B cell (primary cell): Measurements from ENCODE around the gene DLX6. TPM values are rescaled to one million over a fixed set of nuclear protein-coding genes. Genes with fewer than 3 reads are reported as not detected.

ENCODE experiments used
- ATAC-seq: fragments of 200-7000 bp; cut with Tn5 transposase; one replicate; pipeline ENCODE4 v1.10.0; 2021; ENCODE audit warnings: low read depth, mild to moderate bottlenecking, moderate number of reproducible peaks, moderate library complexity
- CTCF ChIA-PET: fragments of 350-600 bp; sonication (Branson Sonifier 250); formaldehyde crosslinking; loops from one replicate; lab custom pipeline; 2021; ENCODE audit warnings: antibody characterized with exemption, inconsistent platforms; lab: Charles Lee
- POLR2A ChIA-PET: fragments of 350-600 bp; sonication (Branson Sonifier 250); formaldehyde crosslinking; loops from one replicate; lab custom pipeline; 2021; ENCODE audit warnings: antibody characterized with exemption; lab: Charles Lee
- DNase-seq: peaks from one replicate; pipeline ENCODE4 v3.0.0; 2013
- H2AFZ ChIP-seq: 2 replicates; pipeline ENCODE4 v1.6.1; 2012; ENCODE audit warnings: mild to moderate bottlenecking, low read depth, low read length; ENCODE audit not compliant: insufficient read depth, poor library complexity, severe bottlenecking
- H3K27ac ChIP-seq, 2 donors: 1 replicate in 1 of 2; 2 replicates in 1 of 2; pipeline ENCODE4 v1.5.1; 2012 to 2013; ENCODE audit warnings: low read length in 2 of 2, mild to moderate bottlenecking in 2 of 2, moderate library complexity in 1 of 2
- H3K27me3 ChIP-seq, 4 experiments: fragments of 200-600 bp in 1 of 4; sonication (generic) in 1 of 4; replicated peaks in 1 of 4; 1 replicate in 2 of 4; 2 replicates in 2 of 4; pipeline versions ENCODE4 v1.6.1 to v1.7.0; 2013 to 2016; ENCODE audit warnings: low read length in 3 of 4, mild to moderate bottlenecking in 2 of 4, mixed read lengths in 1 of 4, moderate library complexity in 1 of 4; ENCODE audit not compliant: insufficient read depth in 4 of 4, control insufficient read depth in 3 of 4; ENCODE audit errors: control extremely low read depth in 1 of 4
- H3K36me3 ChIP-seq, 2 experiments: replicated peaks in 1 of 2; 1 replicate in 1 of 2; 2 replicates in 1 of 2; pipeline versions ENCODE4 v1.6.1 to v1.7.1; 2013; ENCODE audit warnings: low read length in 1 of 2; ENCODE audit not compliant: insufficient read depth in 2 of 2, control insufficient read depth in 1 of 2; ENCODE audit errors: control extremely low read depth in 1 of 2, extremely low read depth in 1 of 2
- H3K4me1 ChIP-seq, 2 donors: fragments of 200-600 bp in 1 of 2; sonication (generic) in 1 of 2; 1 replicate in 1 of 2; 2 replicates in 1 of 2; pipeline versions ENCODE4 v1.5.1 to v1.6.1; 2013 to 2017; ENCODE audit warnings: low read length in 2 of 2; ENCODE audit not compliant: control insufficient read depth in 2 of 2, insufficient read depth in 2 of 2
- H3K4me2 ChIP-seq: replicated peaks from 2 replicates; pipeline ENCODE3; 2012; ENCODE audit warnings: mild to moderate bottlenecking, low read depth, low read length; ENCODE audit not compliant: poor library complexity, severe bottlenecking
- H3K4me3 ChIP-seq, 5 experiments: fragments of 200-600 bp in 1 of 5; sonication (generic) in 1 of 5; 1 replicate in 3 of 5; 2 replicates in 2 of 5; pipeline versions ENCODE4 v1.5.1 to v1.7.0; 2011 to 2016; ENCODE audit warnings: low read length in 4 of 5, mild to moderate bottlenecking in 4 of 5, low read depth in 2 of 5, control low read depth in 1 of 5, moderate library complexity in 1 of 5; ENCODE audit not compliant: insufficient read depth in 1 of 5; ENCODE audit errors: control extremely low read depth in 1 of 5, extremely low read depth in 1 of 5
- H3K79me2 ChIP-seq: fragments of 200-600 bp; sonication (generic); one replicate; pipeline ENCODE4 v1.6.0; 2016; ENCODE audit warnings: low read length; ENCODE audit not compliant: control insufficient read depth, insufficient read depth
- H3K9ac ChIP-seq: fragments of 200-600 bp; sonication (generic); 2 replicates; pipeline ENCODE4 v1.6.1; 2017; ENCODE audit warnings: mild to moderate bottlenecking, low read length, moderate library complexity
- H3K9me3 ChIP-seq, 3 donors: one replicate each; pipeline versions ENCODE4 v1.6.1 to v1.7.1; 2013; ENCODE audit warnings: low read length in 2 of 3; ENCODE audit not compliant: control insufficient read depth in 2 of 3, insufficient read depth in 1 of 3; ENCODE audit errors: control extremely low read depth in 1 of 3
- H4K20me1 ChIP-seq: 2 replicates; pipeline ENCODE4 v1.6.0; 2012; ENCODE audit warnings: mild to moderate bottlenecking, low read length; ENCODE audit not compliant: insufficient read depth, control insufficient read depth, poor library complexity, severe bottlenecking
- H3K27ac Mint-ChIP-seq: one replicate; pipeline ENCODE4 v1.8.0; 2021; ENCODE audit warnings: mixed read lengths
- H3K27me3 Mint-ChIP-seq: one replicate; pipeline ENCODE4 v1.8.0; 2021; ENCODE audit warnings: mixed read lengths
- H3K4me1 Mint-ChIP-seq: one replicate; pipeline ENCODE4 v1.8.0; 2021; ENCODE audit warnings: mixed read lengths
- H3K4me3 Mint-ChIP-seq: one replicate; pipeline ENCODE4 v1.8.0; 2021; ENCODE audit warnings: mixed read lengths
- H3K9me3 Mint-ChIP-seq: one replicate; pipeline ENCODE4 v1.8.0; 2022; ENCODE audit warnings: mixed read lengths; ENCODE audit not compliant: insufficient read depth
- CTCF ChIP-seq: fragments of 200-600 bp; IDR thresholded peaks from one replicate; pipeline ENCODE4 v1.8.0; 2022; ENCODE audit warnings: antibody characterized with exemption, mild to moderate bottlenecking
- EZH2 ChIP-seq: IDR thresholded peaks from 2 replicates; pipeline ENCODE4 v1.6.1; 2012; ENCODE audit warnings: borderline replicate concordance, low read depth, mild to moderate bottlenecking, moderate library complexity, low read length; ENCODE audit not compliant: insufficient read depth, poor library complexity, severe bottlenecking
- WGBS: methylation state at CpG from one replicate; pipeline ENCODE4 v1.1.5; 2013; ENCODE audit warnings: missing lambda C conversion rate; ENCODE audit not compliant: insufficient coverage; 5-methylcytosine and 5-hydroxymethylcytosine counted together
- intact Hi-C: fragments of 100-400 bp; cut with micrococcal nuclease; formaldehyde crosslinking; loops from one replicate; pipeline ENCODE4 v1.10.0; 2022
- polyA plus RNA-seq: library from polyadenylated mRNA; depleted of rRNA; stranded (reverse); fragments of >200 nt; gene quantifications from 2 replicates; pipeline ENCODE4 v1.2.3, GENCODE V29; 2012
- total RNA-seq, 2 donors: library from RNA; stranded (reverse); fragments of 120-200 nt in 1 of 2; gene quantifications; 1 replicate in 1 of 2; 2 replicates in 1 of 2; pipeline versions ENCODE4 v1.2.3 to v1.2.4, GENCODE V29; 2013 to 2022

Gene DLX6
- total and polyA plus RNA-seq, 2 donors (not counting 1 experiment from before 2014, with no cell fraction given), result not detected

GRCh38 chr7:97020601-97020995 is 15.2 kb downstream of the DLX6 start:
- CTCF ChIA-PET, result no interaction called here
- Histone ChIP-seq H4K20me1 (no peaks in the 10 kb centered on the region), H3K9ac (no peak overlapping the region), H2AFZ (no peak overlapping the region), H3K27me3 (peaks cover 0 to 95% (median 63%) of the 10 kb centered on the region in 4 experiments), H3K4me1 (peaks cover 0 to 10% of the 10 kb centered on the region in 2 donors), H3K79me2 (no peaks in the 10 kb centered on the region), H3K9me3 (peaks cover 0 to 50% (median 0%) of the 10 kb centered on the region in 3 donors), H3K36me3 (no peaks in the 10 kb centered on the region), H3K4me3 (no peak overlapping the region), H3K4me2 (no peak overlapping the region), H3K27ac (no peak overlapping the region)
- 9% methylated on average over 16 of the region's 17 CpGs for WGBS
- no peak overlapping the region for H3K27ac Mint-ChIP-seq
- POLR2A ChIA-PET, result no interaction called here
- ATAC-seq (no peak), DNase-seq (no peak)
- TF ChIP-seq EZH2 (no peak), CTCF (no peak)
- H3K9me3 Mint-ChIP-seq, result no peaks in the 10 kb centered on the region
- H3K4me1 Mint-ChIP-seq, result peaks cover 8% of the 10 kb centered on the region
- H3K27me3 Mint-ChIP-seq, result peaks cover 86% of the 10 kb centered on the region
- H3K4me3 Mint-ChIP-seq, result no peak overlapping the region
- intact Hi-C loops, result no loop called here

- Histone ChIP-seq H3K4me3 (no peak overlapping the region), H2AFZ (no peak overlapping the region), H3K36me3 (no peaks in the 10 kb centered on the region), H3K27ac (no peak overlapping the region), H3K79me2 (no peaks in the 10 kb centered on the region), H4K20me1 (no peaks in the 10 kb centered on the region), H3K9me3 (peaks cover 0 to 48% (median 0%) of the 10 kb centered on the region in 3 donors), H3K27me3 (peaks cover 0 to 95% (median 64%) of the 10 kb centered on the region in 4 experiments), H3K9ac (no peak overlapping the region), H3K4me1 (peaks cover under 1 to 14% of the 10 kb centered on the region in 2 donors), H3K4me2 (no peak overlapping the region)
- Mint-ChIP-seq H3K4me1 (peaks cover 12% of the 10 kb centered on the region), H3K4me3 (no peak overlapping the region), H3K27ac (no peak overlapping the region), H3K27me3 (peaks cover 86% of the 10 kb centered on the region), H3K9me3 (no peaks in the 10 kb centered on the region)
- intact Hi-C loops, result no loop called here
- DNase-seq (no peak), ATAC-seq (no peak)
- 7% methylated on average over 61 of the region's 67 CpGs for whole genome bisulfite sequencing
- ChIA-PET POLR2A (no interaction called here), CTCF (no interaction called here)
- TF ChIP-seq EZH2 (no peak), CTCF (no peak)
These were observed 15.8 kb downstream of the DLX6 start for GRCh38 chr7:97020996-97021746.
